ENCODE results near the gene RANGRF.

The RANGRF gene

GRCh38 chr17:8268550-8269298 is 19.7 kb upstream of the RANGRF start:
- no peak for DNase-seq
- in situ Hi-C loops (cut with HindIII; ENCODE audit: low pct_ligation_motif_present, low pct_unique_long_range_greater_than_20kb, low sequenced_read_pairs), result no loop called here

- in situ Hi-C loops (cut with HindIII; ENCODE audit: low pct_ligation_motif_present, low pct_unique_long_range_greater_than_20kb, low sequenced_read_pairs), result no loop called here
- no peak for DNase-seq
Observed at GRCh38 chr17:8272421-8272820, 16.0 kb upstream of the RANGRF start.

- no peak for DNase-seq
- in situ Hi-C loops (cut with HindIII; ENCODE audit: low pct_ligation_motif_present, low pct_unique_long_range_greater_than_20kb, low sequenced_read_pairs), result no loop called here
Observed at GRCh38 chr17:8273884-8274444, 14.5 kb upstream of the RANGRF start.

GRCh38 chr17:8274816-8275215 is 13.7 kb upstream of the RANGRF start:
- DNase-seq, result no peak
- in situ Hi-C loops (cut with HindIII; ENCODE audit: low pct_ligation_motif_present, low pct_unique_long_range_greater_than_20kb, low sequenced_read_pairs), result no loop called here

- DNase-seq, result no peak
- in situ Hi-C loops (cut with HindIII; ENCODE audit: low pct_ligation_motif_present, low pct_unique_long_range_greater_than_20kb, low sequenced_read_pairs), result no loop called here
Observed at GRCh38 chr17:8275421-8276290, 12.8 kb upstream of the RANGRF start.

- in situ Hi-C loops (cut with HindIII; ENCODE audit: low pct_ligation_motif_present, low pct_unique_long_range_greater_than_20kb, low sequenced_read_pairs), result no loop called here
Observed at GRCh38 chr17:8277317-8277716, 11.2 kb upstream of the RANGRF start.

GRCh38 chr17:8282345-8282744 is 6.1 kb upstream of the RANGRF start:
- DNase-seq, result no peak
- in situ Hi-C loops (cut with HindIII; ENCODE audit: low pct_ligation_motif_present, low pct_unique_long_range_greater_than_20kb, low sequenced_read_pairs), result no loop called here

More at GRCh38 chr17:8277317-8277716, 11.2 kb upstream of the RANGRF start:
- DNase-seq, result no peak

GRCh38 chr17:8283356-8283755 is 5.1 kb upstream of the RANGRF start:
- no peak for DNase-seq
- in situ Hi-C loops (cut with HindIII; ENCODE audit: low pct_ligation_motif_present, low pct_unique_long_range_greater_than_20kb, low sequenced_read_pairs), result no loop called here

- in situ Hi-C loops (cut with HindIII; ENCODE audit: low pct_ligation_motif_present, low pct_unique_long_range_greater_than_20kb, low sequenced_read_pairs), result no loop called here
- DNase-seq, result no peak
Observed at GRCh38 chr17:8284126-8284525, 4.3 kb upstream of the RANGRF start.

- no peak for DNase-seq
- in situ Hi-C loops (cut with HindIII; ENCODE audit: low pct_ligation_motif_present, low pct_unique_long_range_greater_than_20kb, low sequenced_read_pairs), result no loop called here
Observed at GRCh38 chr17:8285270-8286181, 2.9 kb upstream of the RANGRF start.

GRCh38 chr17:8287651-8288335 is 677 bp upstream of the RANGRF start:
- in situ Hi-C loops (cut with HindIII; ENCODE audit: low pct_ligation_motif_present, low pct_unique_long_range_greater_than_20kb, low sequenced_read_pairs), result no loop called here
- DNase-seq, result no peak

- DNase-seq, result no peak
- in situ Hi-C loops (cut with HindIII; ENCODE audit: low pct_ligation_motif_present, low pct_unique_long_range_greater_than_20kb, low sequenced_read_pairs), result no loop called here
Observed at GRCh38 chr17:8289103-8289397, 580 bp downstream of the RANGRF start.

- in situ Hi-C loops (cut with HindIII; ENCODE audit: low pct_ligation_motif_present, low pct_unique_long_range_greater_than_20kb, low sequenced_read_pairs), result no loop called here
- peak; percentile 31 for DNase-seq
Observed at GRCh38 chr17:8290043-8290442, 1.6 kb downstream of the RANGRF start.

- in situ Hi-C loops (cut with HindIII; ENCODE audit: low pct_ligation_motif_present, low pct_unique_long_range_greater_than_20kb, low sequenced_read_pairs), result no loop called here
- no peak for DNase-seq
Observed at GRCh38 chr17:8292639-8293395, 4.3 kb downstream of the RANGRF start.

- DNase-seq, result no peak
- in situ Hi-C loops (cut with HindIII; ENCODE audit: low pct_ligation_motif_present, low pct_unique_long_range_greater_than_20kb, low sequenced_read_pairs), result no loop called here
Observed at GRCh38 chr17:8294361-8294760, 5.9 kb downstream of the RANGRF start.

- DNase-seq, result no peak
- in situ Hi-C loops (cut with HindIII; ENCODE audit: low pct_ligation_motif_present, low pct_unique_long_range_greater_than_20kb, low sequenced_read_pairs), result no loop called here
Observed at GRCh38 chr17:8294814-8295316, 6.4 kb downstream of the RANGRF start.

GRCh38 chr17:8300226-8300625 is 11.8 kb downstream of the RANGRF start:
- in situ Hi-C loops (cut with HindIII; ENCODE audit: low pct_ligation_motif_present, low pct_unique_long_range_greater_than_20kb, low sequenced_read_pairs), result no loop called here
- no peak for DNase-seq
